ENCODE results near the gene MYH9. TPM values are rescaled to one million over a fixed set of nuclear protein-coding genes. Genes with fewer than 3 reads are reported as not detected.

The MYH9 gene
- total RNA-seq, 6 experiments from 2014 or later = 881 to 1,084 (median 937) TPM

DNA sequence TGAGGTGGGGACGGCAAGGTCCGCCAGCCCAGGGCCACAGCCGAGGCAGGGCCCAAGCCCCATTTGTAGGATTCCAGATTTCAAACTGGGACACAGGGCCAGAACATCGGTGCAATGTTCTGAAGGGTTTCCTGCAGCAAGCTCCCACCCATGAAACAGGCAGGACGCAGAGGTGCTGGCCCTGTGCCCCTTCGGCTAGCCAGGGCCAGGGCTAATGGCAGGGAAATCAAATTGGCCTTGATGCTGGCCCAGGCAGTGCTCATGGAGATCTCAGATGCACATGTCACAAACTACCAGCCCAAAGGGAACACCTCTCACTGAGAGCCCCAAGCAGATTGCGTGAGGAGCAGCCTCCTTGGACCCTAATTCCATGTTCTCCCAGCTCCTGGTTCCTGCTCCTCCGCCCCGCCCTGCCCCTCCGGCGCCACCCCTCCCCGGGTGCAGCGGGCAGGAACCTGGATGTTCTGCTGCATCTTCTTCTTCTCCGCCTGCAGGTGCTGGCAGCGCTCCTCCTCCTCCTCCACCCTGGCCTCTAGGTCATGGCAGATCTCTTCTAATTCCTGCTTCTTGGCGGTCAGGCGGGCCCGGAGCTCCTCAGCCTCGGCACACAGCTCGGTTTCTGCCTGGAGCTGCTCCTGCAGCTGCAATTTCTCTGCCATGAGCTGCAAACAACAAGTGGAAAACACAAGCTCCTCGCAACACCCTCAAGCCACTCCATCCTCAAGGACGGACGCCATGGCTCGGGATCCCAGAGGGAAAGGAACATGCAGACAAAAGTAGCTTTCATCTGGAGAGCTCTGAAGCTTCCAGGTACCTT is 87.2 kb downstream of the MYH9 start:
- TF ChIP-seq, protein P1, sequence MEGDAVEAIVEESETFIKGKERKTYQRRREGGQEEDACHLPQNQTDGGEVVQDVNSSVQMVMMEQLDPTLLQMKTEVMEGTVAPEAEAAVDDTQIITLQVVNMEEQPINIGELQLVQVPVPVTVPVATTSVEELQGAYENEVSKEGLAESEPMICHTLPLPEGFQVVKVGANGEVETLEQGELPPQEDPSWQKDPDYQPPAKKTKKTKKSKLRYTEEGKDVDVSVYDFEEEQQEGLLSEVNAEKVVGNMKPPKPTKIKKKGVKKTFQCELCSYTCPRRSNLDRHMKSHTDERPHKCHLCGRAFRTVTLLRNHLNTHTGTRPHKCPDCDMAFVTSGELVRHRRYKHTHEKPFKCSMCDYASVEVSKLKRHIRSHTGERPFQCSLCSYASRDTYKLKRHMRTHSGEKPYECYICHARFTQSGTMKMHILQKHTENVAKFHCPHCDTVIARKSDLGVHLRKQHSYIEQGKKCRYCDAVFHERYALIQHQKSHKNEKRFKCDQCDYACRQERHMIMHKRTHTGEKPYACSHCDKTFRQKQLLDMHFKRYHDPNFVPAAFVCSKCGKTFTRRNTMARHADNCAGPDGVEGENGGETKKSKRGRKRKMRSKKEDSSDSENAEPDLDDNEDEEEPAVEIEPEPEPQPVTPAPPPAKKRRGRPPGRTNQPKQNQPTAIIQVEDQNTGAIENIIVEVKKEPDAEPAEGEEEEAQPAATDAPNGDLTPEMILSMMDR (IDR thresholded peaks at IDR 0.05) = no peak
- H3K27me3 Mint-ChIP-seq (ENCODE audit: insufficient read depth) = peaks cover 70% of the 10 kb centered on the region
- peaks cover 42% of the 10 kb centered on the region for H3K4me1 Mint-ChIP-seq (ENCODE audit: low read depth)
- no peak for DNase-seq
- H3K9me3 Mint-ChIP-seq = peaks cover 4% of the 10 kb centered on the region; the same call in 1 of the 2 replicates
- H3K36me3 Mint-ChIP-seq (ENCODE audit: low read depth) = peaks cover 57% of the 10 kb centered on the region
- H3K4me3 Mint-ChIP-seq = peak overlapping the region; percentile 42; the same call in 1 of the 2 replicates
- peak overlapping the region; percentile 96 for H3K27ac Mint-ChIP-seq

DNA sequence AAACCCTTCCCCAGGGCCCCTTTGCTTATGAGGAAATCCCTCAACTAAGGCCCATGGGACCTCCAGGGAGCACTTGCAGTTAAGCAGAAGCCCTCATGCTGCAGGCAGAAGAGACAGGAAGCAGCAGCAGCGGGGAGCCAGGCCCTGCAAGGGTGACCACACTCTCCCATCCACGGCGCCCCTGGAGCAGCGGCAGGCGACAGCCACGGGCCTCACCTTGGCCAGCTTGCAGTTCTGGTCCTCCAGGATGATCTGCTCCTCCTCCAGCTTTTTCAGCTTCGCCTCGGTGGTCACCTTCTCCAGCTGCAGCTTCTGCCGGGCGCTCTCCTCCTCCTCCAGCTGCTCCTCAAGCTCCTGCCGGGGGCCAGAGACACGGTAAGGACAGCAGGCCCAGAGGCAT is 87.9 kb downstream of the MYH9 start:
- DNase-seq = no peak
- peaks cover 35% of the 10 kb centered on the region for H3K4me1 Mint-ChIP-seq (ENCODE audit: low read depth)
- H3K4me3 Mint-ChIP-seq = no peak overlapping the region; the same call in 1 of the 2 replicates
- TF ChIP-seq, protein P1 (IDR thresholded peaks at IDR 0.05) = no peak
- H3K36me3 Mint-ChIP-seq (ENCODE audit: low read depth) = peaks cover 54% of the 10 kb centered on the region
- H3K9me3 Mint-ChIP-seq = peaks cover 4% of the 10 kb centered on the region; the same call in 1 of the 2 replicates
- H3K27ac Mint-ChIP-seq = 0 out of 2 replicates have a peak overlapping the region, but pooled peaks have one; percentile 42
- peaks cover 69% of the 10 kb centered on the region for H3K27me3 Mint-ChIP-seq (ENCODE audit: insufficient read depth)

DNA sequence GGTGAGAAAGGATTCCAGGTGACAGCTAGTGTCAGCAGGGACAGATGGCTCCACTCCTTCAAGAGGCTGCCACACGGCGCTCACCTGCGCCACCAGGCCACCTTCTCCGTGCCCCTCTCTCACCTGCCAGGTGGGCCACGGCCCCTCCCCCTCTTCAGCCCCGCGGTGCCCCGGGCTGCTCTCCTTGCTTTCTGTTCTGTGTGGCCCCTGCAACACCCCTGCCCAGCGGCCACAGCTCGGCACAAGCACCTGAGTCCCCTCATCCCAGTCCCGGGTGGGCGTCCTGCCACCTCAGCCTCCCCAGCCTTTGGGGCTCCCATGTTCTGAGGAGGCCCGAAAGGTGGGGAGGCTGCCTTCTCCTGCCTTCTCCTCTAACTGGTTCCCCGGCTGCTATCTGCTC is 88.5 kb downstream of the MYH9 start:
- peak overlapping the region; percentile 42; the same call in 1 of the 2 replicates for H3K27ac Mint-ChIP-seq
- H3K4me3 Mint-ChIP-seq = no peak overlapping the region
- TF ChIP-seq, protein P1 (IDR thresholded peaks at IDR 0.05) = no peak
- peaks cover 51% of the 10 kb centered on the region for H3K36me3 Mint-ChIP-seq (ENCODE audit: low read depth)
- DNase-seq = no peak
- peaks cover 71% of the 10 kb centered on the region for H3K27me3 Mint-ChIP-seq (ENCODE audit: insufficient read depth)
- H3K9me3 Mint-ChIP-seq = peaks cover 5% of the 10 kb centered on the region; the same call in 1 of the 2 replicates
- H3K4me1 Mint-ChIP-seq (ENCODE audit: low read depth) = peaks cover 30% of the 10 kb centered on the region

DNA sequence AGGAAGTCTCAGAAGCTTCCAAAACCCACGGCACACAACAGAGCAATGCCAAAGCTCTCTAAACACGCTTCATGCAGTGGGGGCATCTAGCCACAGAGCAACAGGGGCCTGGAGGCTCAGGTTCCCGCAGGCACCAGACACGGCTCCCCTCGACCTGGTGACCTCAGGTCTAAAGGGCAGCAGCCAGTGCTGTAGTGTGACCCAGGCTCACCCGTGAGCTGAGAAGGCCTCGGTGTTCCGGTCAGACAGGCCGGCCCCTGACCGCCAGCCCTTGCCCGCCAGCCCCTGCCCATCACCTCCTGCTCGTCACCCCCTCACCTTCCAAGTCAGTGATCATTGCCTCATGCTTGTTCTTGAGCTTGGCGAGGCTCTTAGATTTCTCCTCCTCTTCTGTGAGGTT is 89.2 kb downstream of the MYH9 start:
- TF ChIP-seq, protein P1 (IDR thresholded peaks at IDR 0.05) = no peak
- H3K27me3 Mint-ChIP-seq (ENCODE audit: insufficient read depth) = peaks cover 68% of the 10 kb centered on the region
- peaks cover 8% of the 10 kb centered on the region; the same call in 1 of the 2 replicates for H3K9me3 Mint-ChIP-seq
- peaks cover 24% of the 10 kb centered on the region for H3K4me1 Mint-ChIP-seq (ENCODE audit: low read depth)
- H3K4me3 Mint-ChIP-seq = no peak overlapping the region
- peaks cover 48% of the 10 kb centered on the region for H3K36me3 Mint-ChIP-seq (ENCODE audit: low read depth)
- DNase-seq = no peak
- peak overlapping the region; percentile 49 for H3K27ac Mint-ChIP-seq

DNA sequence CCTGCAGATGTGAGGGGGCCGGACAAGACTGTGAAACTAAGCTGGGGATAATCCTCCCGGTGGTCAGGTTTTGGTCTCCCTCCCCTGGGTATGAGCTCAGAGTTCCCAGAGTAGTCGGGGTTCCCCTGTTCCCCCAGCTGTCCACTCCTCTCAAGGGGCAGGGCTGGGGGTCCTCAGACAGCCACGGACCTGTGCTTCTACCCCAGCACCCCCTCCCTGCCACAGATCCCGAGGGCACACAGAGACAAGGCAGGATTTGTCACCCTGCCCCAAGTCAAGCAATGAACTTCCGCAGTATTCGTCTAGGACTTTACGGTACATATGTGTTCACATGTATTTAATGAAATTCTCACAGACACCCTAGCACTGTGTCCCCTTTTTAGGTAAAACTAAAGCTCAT is 89.6 kb downstream of the MYH9 start:
- DNase-seq = no peak
- Mint-ChIP-seq H3K27ac (peak overlapping the region; percentile 49; the same call in 1 of the 2 replicates), H3K36me3 (ENCODE audit: low read depth) (peaks cover 45% of the 10 kb centered on the region), H3K27me3 (ENCODE audit: insufficient read depth) (peaks cover 68% of the 10 kb centered on the region), H3K4me3 (peak overlapping the region; percentile 11; the same call in 1 of the 2 replicates), H3K4me1 (ENCODE audit: low read depth) (peaks cover 19% of the 10 kb centered on the region), H3K9me3 (peaks cover 8% of the 10 kb centered on the region; the same call in 1 of the 2 replicates)
- TF ChIP-seq, protein P1 (IDR thresholded peaks at IDR 0.05) = no peak
